Measurements from ENCODE around the gene PDE7B.

The PDE7B gene

DNA sequence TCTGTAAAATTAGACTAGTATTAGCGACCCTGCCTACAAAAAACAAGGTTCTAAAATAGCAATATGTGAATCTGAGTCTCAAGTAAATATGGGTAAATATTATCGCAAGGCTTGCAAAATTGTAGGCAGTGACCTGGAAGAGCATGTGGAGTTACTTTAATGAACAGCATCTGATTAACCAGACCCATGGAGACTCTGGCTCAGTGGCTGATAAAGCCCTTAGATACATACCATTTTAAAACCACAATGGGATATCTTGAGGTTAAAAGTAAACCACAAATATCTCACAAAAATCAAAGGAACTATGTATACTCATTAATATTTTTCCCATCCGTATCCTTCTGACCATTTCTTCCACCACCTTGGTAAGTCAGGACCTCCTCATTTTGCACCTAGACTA lies 211.6 kb downstream of the PDE7B start:
- no peaks in the 10 kb centered on the region for H3K9me3 Mint-ChIP-seq
- H3K4me3 Mint-ChIP-seq, result no peak overlapping the region
- no peak overlapping the region for H3K27ac Mint-ChIP-seq
- H3K36me3 Mint-ChIP-seq, result no peaks in the 10 kb centered on the region
- no peaks in the 10 kb centered on the region for H3K4me1 Mint-ChIP-seq
- H3K27me3 Mint-ChIP-seq, result peaks cover 4% of the 10 kb centered on the region
- CTCF ChIA-PET, result no interaction called here
- DNase-seq, result no peak

DNA sequence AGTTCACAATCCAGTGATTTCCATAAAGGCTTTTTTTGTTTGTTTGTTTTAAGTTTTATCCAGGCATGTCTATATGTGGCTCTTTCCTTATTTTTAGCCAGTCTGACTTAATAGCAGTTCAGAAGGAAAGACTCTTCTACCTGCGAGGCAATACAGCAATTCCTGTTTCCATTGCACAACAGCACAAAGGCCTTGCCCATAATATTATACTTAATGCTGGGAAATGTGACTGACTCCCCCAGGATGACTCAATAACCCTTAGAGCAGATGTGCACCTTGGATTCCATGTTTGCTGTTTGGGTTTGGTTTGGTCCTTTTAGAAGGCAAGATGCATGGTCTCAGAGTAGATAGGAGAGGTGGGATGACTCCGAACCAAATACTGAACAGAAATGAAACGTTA lies 214.5 kb downstream of the PDE7B start:
- Mint-ChIP-seq H3K36me3 (no peaks in the 10 kb centered on the region), H3K4me3 (no peak overlapping the region), H3K27ac (no peak overlapping the region), H3K27me3 (peaks cover 4% of the 10 kb centered on the region), H3K9me3 (no peaks in the 10 kb centered on the region), H3K4me1 (no peaks in the 10 kb centered on the region)
- CTCF ChIA-PET, result interaction anchor here (0.7 kb wide), 1 partner anchor 623 kb away, joined by 3 read pairs; no protein-coding TSS in a partner anchor
- no peak for DNase-seq

DNA sequence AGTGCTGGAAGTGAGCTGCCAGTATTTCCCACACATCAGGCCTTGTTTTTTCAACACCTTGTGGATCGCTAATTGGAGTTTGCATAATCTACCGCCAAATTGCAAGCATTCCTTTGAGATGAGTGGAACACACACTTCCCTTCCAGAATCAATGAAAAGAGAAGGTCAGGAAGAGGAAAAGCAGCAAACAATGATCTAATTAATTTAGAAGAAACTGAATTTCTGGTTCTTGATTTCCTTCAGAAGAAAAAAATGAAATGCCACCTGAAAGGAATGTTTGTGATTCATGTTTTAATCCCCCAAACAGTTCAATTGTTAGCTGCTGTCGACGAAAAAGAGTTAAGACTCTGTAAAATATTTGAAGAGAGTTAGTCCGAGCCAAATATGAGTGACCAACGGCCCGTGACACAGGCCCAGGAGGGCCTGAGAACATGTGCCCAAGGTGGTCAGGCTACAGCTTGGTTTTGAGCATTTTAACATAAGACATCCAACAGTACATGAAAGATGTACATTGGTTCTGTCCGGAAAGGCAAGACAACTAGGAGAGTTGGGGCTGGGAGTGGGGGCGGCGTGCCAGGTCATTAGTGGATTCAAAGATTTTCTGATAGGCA lies 216.3 kb downstream of the PDE7B start:
- no peak for DNase-seq
- Mint-ChIP-seq H3K27ac (no peak overlapping the region), H3K36me3 (no peaks in the 10 kb centered on the region), H3K4me1 (no peaks in the 10 kb centered on the region), H3K27me3 (peaks cover 4% of the 10 kb centered on the region), H3K4me3 (no peak overlapping the region), H3K9me3 (no peaks in the 10 kb centered on the region)
- CTCF ChIA-PET, result no interaction called here

DNA sequence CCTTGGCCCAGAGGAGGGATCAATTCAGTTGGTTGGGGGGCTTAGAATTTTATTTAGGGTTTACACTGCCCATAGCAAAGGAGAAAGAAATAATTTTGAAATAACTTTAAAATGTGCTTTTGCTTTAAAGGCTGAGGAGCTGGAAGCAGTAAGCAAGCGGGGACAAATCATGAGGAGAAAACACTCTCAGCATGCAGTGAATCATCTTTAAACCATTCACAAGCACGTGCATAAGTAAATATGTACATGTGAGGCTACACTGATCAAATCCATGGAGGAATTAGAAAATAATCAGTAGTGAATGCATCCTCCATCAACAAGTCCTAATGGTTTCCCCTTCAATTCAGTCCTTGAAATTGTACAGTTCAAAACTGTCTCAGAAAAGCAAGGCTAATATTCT lies 217.6 kb downstream of the PDE7B start:
- H3K4me1 Mint-ChIP-seq, result no peaks in the 10 kb centered on the region
- no peak overlapping the region for H3K27ac Mint-ChIP-seq
- DNase-seq, result no peak
- CTCF ChIA-PET, result no interaction called here
- no peaks in the 10 kb centered on the region for H3K36me3 Mint-ChIP-seq
- no peaks in the 10 kb centered on the region for H3K9me3 Mint-ChIP-seq
- peaks cover 4% of the 10 kb centered on the region for H3K27me3 Mint-ChIP-seq
- no peak overlapping the region for H3K4me3 Mint-ChIP-seq

DNA sequence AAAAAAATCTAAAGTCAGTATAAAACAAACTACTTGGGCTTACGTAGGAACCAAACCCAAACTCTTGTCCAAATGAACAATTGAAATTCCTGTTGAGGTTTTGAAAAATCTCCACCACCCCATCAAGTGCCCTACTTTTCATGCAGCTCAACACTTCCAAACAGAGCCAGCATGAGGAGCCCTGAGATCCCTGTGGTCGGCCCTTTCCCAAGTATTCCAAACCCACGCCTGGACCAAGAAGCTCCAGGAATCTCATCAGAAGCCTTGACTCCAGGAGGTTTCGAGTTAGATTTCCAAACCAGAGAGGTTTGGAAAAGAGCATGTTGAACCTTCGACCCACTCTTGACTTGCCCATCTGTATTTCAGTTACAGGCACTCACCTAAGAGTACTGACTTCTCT lies 219.3 kb downstream of the PDE7B start:
- no peak overlapping the region for H3K4me3 Mint-ChIP-seq
- DNase-seq, result no peak
- no peaks in the 10 kb centered on the region for H3K9me3 Mint-ChIP-seq
- no peaks in the 10 kb centered on the region for H3K36me3 Mint-ChIP-seq
- H3K27me3 Mint-ChIP-seq, result no peaks in the 10 kb centered on the region
- H3K4me1 Mint-ChIP-seq, result no peaks in the 10 kb centered on the region
- CTCF ChIA-PET, result interaction anchor here (1.3 kb wide), 1 partner anchor 9 kb away, joined by 4 read pairs; no protein-coding TSS in a partner anchor
- H3K27ac Mint-ChIP-seq, result no peak overlapping the region

DNA sequence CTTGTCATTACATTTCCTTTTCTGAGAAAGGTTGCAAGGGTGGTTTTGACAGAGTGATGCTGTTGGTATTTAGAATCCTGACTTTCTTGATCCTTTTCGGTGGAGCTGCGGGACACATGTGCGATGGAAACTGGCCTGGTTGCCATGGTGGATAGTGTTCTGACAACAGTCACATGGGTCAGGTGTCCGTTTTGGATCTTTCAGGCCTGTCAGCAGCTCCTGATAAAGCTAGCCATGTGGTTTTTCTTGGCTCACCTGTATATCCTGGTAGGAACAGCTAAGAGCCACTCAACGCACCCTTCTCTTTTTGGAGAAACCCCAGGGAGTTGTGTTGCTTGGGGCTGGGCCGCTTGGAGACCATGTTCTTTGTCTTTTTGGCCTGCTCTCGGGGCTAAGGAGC lies 221.2 kb downstream of the PDE7B start:
- no peaks in the 10 kb centered on the region for H3K9me3 Mint-ChIP-seq
- no peak overlapping the region for H3K4me3 Mint-ChIP-seq
- H3K4me1 Mint-ChIP-seq, result no peaks in the 10 kb centered on the region
- H3K36me3 Mint-ChIP-seq, result no peaks in the 10 kb centered on the region
- H3K27ac Mint-ChIP-seq, result no peak overlapping the region
- CTCF ChIA-PET, result no interaction called here
- no peak for DNase-seq
- no peaks in the 10 kb centered on the region for H3K27me3 Mint-ChIP-seq

DNA sequence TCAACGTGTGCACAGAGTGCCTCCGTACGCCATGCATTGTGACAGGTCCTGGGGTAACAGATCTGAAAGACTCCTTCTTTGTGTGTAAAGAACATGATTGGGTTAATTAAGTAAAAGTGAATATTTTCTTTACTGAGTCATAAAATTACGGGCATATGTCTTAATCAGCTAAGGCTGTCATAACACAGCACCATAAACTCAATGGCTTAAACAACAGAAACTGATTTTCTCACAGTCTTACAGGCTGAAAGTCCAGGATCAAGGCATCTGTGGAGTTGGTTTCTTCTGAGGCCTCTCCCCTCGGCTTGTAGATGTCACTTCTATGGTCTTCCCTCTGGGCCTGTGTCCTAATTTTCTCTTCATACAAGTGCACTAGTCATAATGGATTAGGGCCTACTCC lies 221.7 kb downstream of the PDE7B start:
- Mint-ChIP-seq H3K4me3 (no peak overlapping the region), H3K27ac (no peak overlapping the region), H3K36me3 (no peaks in the 10 kb centered on the region), H3K9me3 (no peaks in the 10 kb centered on the region), H3K27me3 (peaks cover 4% of the 10 kb centered on the region), H3K4me1 (no peaks in the 10 kb centered on the region)
- DNase-seq, result no peak
- CTCF ChIA-PET, result no interaction called here

DNA sequence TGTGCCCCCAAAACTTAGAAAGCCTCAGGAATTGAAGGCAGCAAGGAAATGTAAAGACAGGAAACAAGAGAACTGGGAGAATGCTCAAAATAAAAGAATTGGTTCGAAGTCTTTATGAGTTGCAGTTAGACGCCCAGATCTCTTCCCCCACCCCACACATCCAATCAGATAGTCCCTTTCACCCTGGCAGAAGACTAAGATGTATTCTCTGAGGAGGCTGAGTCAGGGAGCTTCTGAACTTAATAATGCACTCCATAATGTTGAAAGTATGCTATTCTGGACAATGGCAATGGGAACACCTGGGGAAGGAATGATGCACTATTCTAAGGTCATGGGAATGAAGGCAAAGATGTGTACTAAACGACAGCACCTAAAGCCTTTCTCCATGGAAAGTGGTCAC lies 225.0 kb downstream of the PDE7B start:
- Mint-ChIP-seq H3K4me1 (no peaks in the 10 kb centered on the region), H3K4me3 (no peak overlapping the region), H3K27me3 (peaks cover 4% of the 10 kb centered on the region), H3K27ac (no peak overlapping the region), H3K9me3 (no peaks in the 10 kb centered on the region), H3K36me3 (no peaks in the 10 kb centered on the region)
- CTCF ChIA-PET, result interaction anchor here (1.2 kb wide), 1 partner anchor 14 kb away, joined by 3 read pairs; no protein-coding TSS in a partner anchor
- DNase-seq, result no peak

DNA sequence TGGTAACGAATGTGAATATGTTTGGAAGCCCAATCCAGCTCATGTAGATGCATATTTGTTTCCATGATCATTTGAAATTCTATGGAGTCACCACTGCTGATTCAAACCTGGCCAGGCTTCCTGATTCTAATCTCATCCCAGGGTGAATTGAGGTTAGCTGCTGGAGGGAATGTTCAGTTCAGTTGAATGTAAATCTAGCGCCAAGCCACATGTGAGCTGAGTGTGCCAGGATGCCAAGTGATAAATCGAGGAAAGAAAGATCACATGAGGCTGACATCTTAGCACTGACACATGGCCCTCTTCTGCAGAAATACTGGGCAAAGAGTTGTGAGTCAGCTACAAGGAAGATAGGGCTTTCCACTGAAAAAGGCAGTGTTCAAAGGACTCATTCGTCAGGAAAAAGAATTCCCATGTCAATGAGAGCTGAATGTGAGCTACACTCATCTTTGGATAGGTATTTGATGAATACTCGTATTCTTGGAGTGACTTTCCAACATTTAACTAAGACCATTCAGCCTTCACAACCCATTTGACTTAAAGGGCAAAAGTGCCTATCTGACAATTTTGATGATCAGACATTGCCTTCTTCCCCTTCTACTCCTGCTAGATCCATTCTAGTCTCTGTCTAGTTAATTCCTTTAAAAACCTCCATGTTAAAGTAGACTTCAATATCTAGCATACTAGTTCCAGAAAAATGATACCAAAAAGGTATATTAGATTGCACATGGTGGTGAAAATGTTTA lies 226.5 kb downstream of the PDE7B start:
- H3K4me3 Mint-ChIP-seq, result no peak overlapping the region
- no peaks in the 10 kb centered on the region for H3K9me3 Mint-ChIP-seq
- DNase-seq, result no peak
- no peak overlapping the region for H3K27ac Mint-ChIP-seq
- H3K27me3 Mint-ChIP-seq, result peaks cover 4% of the 10 kb centered on the region
- CTCF ChIA-PET, result interaction anchor here (1.2 kb wide), 1 partner anchor 16 kb away, joined by 3 read pairs; no protein-coding TSS in a partner anchor
- H3K4me1 Mint-ChIP-seq, result no peaks in the 10 kb centered on the region
- H3K36me3 Mint-ChIP-seq, result no peaks in the 10 kb centered on the region

DNA sequence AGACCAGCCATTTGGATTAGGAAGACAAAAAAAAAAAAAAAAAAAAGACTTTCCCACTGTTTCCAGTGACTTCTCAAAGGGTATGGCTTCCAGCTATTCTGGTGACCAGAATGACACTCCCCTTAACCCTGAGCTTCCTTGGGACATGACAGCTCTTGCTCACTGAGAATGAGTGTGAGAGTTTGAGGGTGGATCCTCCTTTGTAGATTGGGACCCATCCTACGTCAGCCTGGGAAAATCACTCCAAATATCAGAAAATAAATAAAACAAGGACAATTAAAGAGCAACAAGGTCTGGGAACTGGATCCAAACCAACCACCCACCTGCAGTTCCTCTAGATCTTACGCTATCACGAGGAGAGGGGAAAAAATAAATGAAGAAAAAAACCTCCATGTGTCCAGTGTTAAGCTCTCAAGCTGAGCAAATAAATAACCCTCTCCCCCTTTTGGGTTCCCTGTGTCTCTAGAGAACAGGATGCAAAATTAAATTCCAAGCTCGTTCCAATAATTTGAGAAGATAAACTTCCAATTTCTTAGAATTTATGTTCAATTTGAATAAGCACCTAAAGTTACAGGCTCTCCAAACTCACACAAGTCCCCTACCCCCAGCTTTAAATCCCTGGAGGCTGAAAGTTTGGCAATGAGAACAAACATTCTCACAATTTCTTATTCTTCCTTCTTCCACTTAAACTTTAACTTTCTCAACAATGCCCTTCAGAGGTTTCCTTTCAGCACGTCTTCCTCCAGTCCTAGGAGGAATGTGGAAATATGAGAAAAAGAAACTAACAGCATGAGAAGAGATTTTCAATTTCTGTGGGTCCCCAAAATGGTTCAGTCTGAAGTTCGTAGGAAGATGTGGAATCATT lies 228.4 kb downstream of the PDE7B start:
- Mint-ChIP-seq H3K4me1 (no peaks in the 10 kb centered on the region), H3K27ac (no peak overlapping the region), H3K27me3 (peaks cover 4% of the 10 kb centered on the region), H3K36me3 (no peaks in the 10 kb centered on the region), H3K9me3 (no peaks in the 10 kb centered on the region), H3K4me3 (no peak overlapping the region)
- CTCF ChIA-PET, result no interaction called here
- DNase-seq, result no peak

DNA sequence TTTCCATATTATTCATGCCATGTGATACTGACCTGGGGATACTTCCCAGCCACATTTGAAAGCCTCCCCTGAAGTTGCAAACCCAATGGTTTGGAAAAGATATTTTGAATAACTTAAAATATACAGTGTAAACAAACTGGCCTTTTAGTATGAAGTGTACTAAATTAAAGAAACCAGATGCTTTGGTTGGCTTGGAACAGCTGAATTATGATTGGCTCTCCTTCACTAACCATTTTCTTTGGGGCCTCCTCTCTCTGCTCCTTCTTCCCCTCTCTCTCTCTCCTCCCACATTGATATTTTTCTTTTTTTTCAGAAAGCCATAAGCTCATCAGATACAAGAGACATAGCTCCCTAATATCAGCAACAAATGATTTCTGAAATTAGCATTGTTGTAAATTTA lies 232.0 kb downstream of the PDE7B start:
- Mint-ChIP-seq H3K36me3 (no peaks in the 10 kb centered on the region), H3K4me3 (no peak overlapping the region), H3K9me3 (no peaks in the 10 kb centered on the region), H3K4me1 (no peaks in the 10 kb centered on the region), H3K27me3 (no peaks in the 10 kb centered on the region), H3K27ac (no peak overlapping the region)
- no peak for DNase-seq
- CTCF ChIA-PET, result no interaction called here

DNA sequence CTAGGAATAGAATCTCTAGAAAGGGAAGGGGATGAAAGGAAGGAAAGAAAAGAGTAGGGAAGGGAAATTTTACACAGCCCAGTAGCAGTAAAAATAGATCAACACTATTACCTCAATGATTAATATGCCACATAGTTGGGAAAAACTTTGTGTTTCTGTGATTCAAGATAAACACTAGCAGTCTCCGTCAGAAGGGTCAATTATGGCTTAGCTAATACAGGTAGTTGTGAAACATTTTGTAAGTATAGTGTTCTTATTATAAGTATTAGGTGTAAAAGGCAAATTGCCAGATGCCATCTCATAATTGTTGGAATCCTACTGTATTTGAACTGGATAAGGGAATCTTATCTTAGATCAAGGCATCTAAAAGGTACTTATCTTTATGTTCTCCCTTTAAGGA lies 232.9 kb downstream of the PDE7B start:
- Mint-ChIP-seq H3K27ac (no peak overlapping the region), H3K4me3 (no peak overlapping the region), H3K9me3 (no peaks in the 10 kb centered on the region), H3K36me3 (no peaks in the 10 kb centered on the region), H3K4me1 (no peaks in the 10 kb centered on the region), H3K27me3 (no peaks in the 10 kb centered on the region)
- CTCF ChIA-PET, result no interaction called here
- DNase-seq, result no peak

DNA sequence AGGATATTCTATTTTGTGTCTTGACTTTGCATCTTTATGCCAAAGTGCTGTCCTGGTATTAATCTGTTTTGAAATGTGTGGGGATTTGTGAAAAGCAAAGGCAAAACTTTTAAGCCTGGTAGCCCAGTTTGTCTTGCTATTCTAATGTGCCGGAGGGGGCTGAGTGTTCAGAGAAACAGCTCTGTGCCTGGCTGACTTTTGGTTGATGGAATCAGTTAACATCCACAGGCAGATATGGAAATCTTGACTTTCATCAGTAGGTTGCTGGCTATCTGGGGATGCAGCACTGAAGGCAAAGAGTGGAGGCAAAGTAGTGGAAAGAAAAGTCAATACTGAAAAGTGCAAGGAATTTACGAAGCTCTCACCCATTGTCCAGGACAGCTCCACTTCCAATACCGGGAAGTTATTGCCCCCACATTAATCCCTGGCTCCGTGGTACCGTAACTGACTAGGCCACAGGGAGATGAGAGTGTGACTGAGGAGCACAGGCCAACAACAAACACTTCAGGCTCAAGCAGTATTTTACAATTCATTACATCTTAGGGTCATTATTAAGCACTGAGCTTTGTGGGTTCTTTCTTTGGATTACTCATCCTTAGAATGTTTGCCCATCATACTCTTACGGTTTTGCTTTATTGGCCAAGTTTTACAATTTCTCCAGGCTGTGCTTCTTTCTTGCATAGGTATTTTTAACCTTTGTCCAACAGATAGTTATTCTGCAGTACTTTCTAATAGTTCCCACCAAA lies 234.0 kb downstream of the PDE7B start:
- H3K9me3 Mint-ChIP-seq, result no peaks in the 10 kb centered on the region
- no peaks in the 10 kb centered on the region for H3K4me1 Mint-ChIP-seq
- no peak for DNase-seq
- no peaks in the 10 kb centered on the region for H3K36me3 Mint-ChIP-seq
- no peaks in the 10 kb centered on the region for H3K27me3 Mint-ChIP-seq
- no peak overlapping the region for H3K27ac Mint-ChIP-seq
- CTCF ChIA-PET, result no interaction called here
- H3K4me3 Mint-ChIP-seq, result no peak overlapping the region

DNA sequence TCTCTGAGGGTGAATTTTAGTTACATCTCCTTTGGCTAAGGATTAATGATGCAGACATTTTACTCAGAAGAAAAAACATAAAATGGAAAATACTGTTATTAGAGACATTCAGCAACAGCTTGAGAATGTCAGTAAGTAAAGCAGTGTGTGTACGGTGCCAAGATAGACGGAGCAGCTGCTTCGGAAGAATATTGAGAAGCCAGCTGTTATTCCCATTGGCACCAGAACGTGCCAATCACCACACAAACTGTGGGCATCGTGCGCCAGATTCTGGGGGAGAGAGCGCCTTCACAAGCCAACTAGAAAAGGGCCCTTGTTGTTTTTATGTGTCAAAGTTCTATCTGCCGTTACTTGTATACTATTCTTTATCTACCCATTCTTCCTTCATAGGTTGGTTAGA lies 235.2 kb downstream of the PDE7B start:
- H3K36me3 Mint-ChIP-seq, result no peaks in the 10 kb centered on the region
- CTCF ChIA-PET, result no interaction called here
- no peaks in the 10 kb centered on the region for H3K9me3 Mint-ChIP-seq
- DNase-seq, result no peak
- H3K27me3 Mint-ChIP-seq, result no peaks in the 10 kb centered on the region
- H3K4me3 Mint-ChIP-seq, result no peak overlapping the region
- no peak overlapping the region for H3K27ac Mint-ChIP-seq
- H3K4me1 Mint-ChIP-seq, result no peaks in the 10 kb centered on the region
